IMR-90 (cell line): ENCODE measurements around the gene MBOAT2. TPM values are rescaled to one million over a fixed set of nuclear protein-coding genes. Genes with fewer than 3 reads are reported as not detected.
A peak's percentile ranks its signal among the peaks of the same experiment; 100 is the strongest.

Experiments used
- ATAC-seq: fragments of 200-7000 bp; cut with Tn5 transposase; 2 replicates; pipeline ENCODE4 v1.9.1; 2020; ENCODE audit warnings: low read depth, mild to moderate bottlenecking, moderate library complexity
- BruUV-seq: library from RNA; stranded (reverse); fragments of 400-500 nt; replicated peaks from 2 replicates; lab custom pipeline; 2021; lab: Mats Ljungman, UMichigan
- CTCF ChIA-PET: fragments of 300-600 bp; formaldehyde crosslinking; extraction: SDS; loops from one replicate; lab custom pipeline; 2021; ENCODE audit warnings: antibody characterized with exemption; lab: Yijun Ruan, JAX
- POLR2A ChIA-PET: fragments of 300-600 bp; sonication (Branson Sonifier 250); formaldehyde crosslinking; loops from one replicate; lab custom pipeline; 2022; ENCODE audit warnings: antibody characterized with exemption; ENCODE audit not compliant: unreplicated experiment; lab: Charles Lee
- DNase-seq: peaks from one replicate; pipeline ENCODE4 v3.0.0; 2013
- H2AFZ ChIP-seq: replicated peaks from 2 replicates; pipeline ENCODE3; 2013; ENCODE audit warnings: low read length, mild to moderate bottlenecking; ENCODE audit not compliant: poor library complexity
- H2AK5ac ChIP-seq: 2 replicates; pipeline ENCODE4 v1.6.1; 2013; ENCODE audit warnings: low read depth, low read length, inconsistent platforms
- H2AK9ac ChIP-seq: replicated peaks from 2 replicates; pipeline ENCODE3; 2013; ENCODE audit warnings: mild to moderate bottlenecking, low read depth, low read length, moderate library complexity; ENCODE audit not compliant: poor library complexity
- H2BK120ac ChIP-seq: 2 replicates; pipeline ENCODE4 v1.6.1; 2013; ENCODE audit warnings: low read depth, low read length, inconsistent platforms
- H2BK15ac ChIP-seq: 3 replicates; pipeline ENCODE4 v1.6.1; 2013; ENCODE audit warnings: low read depth, low read length, inconsistent platforms
- H2BK20ac ChIP-seq: 2 replicates; pipeline ENCODE4 v1.6.1; 2013; ENCODE audit warnings: low read depth, mild to moderate bottlenecking, inconsistent platforms, low read length, moderate library complexity
- H2BK5ac ChIP-seq: 2 replicates; pipeline ENCODE4 v1.6.1; 2013; ENCODE audit warnings: mild to moderate bottlenecking, low read depth, low read length, inconsistent platforms; ENCODE audit not compliant: poor library complexity, severe bottlenecking
- H3K14ac ChIP-seq: replicated peaks from 2 replicates; pipeline ENCODE4 v1.6.1; 2013; ENCODE audit warnings: low read depth, low read length, inconsistent platforms
- H3K18ac ChIP-seq: 2 replicates; pipeline ENCODE4 v1.6.1; 2013; ENCODE audit warnings: low read depth, low read length, control low read depth
- H3K23ac ChIP-seq: 2 replicates; pipeline ENCODE4 v1.6.1; 2013; ENCODE audit warnings: low read depth, low read length, inconsistent platforms
- H3K27ac ChIP-seq: 2 replicates; pipeline ENCODE4 v1.5.1; 2013; ENCODE audit warnings: mild to moderate bottlenecking, control low read depth, low read length; ENCODE audit not compliant: insufficient read depth
- H3K27me3 ChIP-seq: 2 replicates; pipeline ENCODE4 v1.6.1; 2013; ENCODE audit warnings: low read length; ENCODE audit not compliant: control insufficient read depth, insufficient read depth
- H3K36me3 ChIP-seq: 2 replicates; pipeline ENCODE4 v1.6.1; 2013; ENCODE audit warnings: low read length, mixed read lengths; ENCODE audit not compliant: control insufficient read depth, insufficient read depth
- H3K4ac ChIP-seq: 2 replicates; pipeline ENCODE4 v1.6.1; 2013; ENCODE audit warnings: low read depth, low read length, inconsistent platforms
- H3K4me1 ChIP-seq: 2 replicates; pipeline ENCODE4 v1.6.1; 2013; ENCODE audit warnings: low read length, mixed read lengths; ENCODE audit not compliant: control insufficient read depth, insufficient read depth
- H3K4me2 ChIP-seq: 2 replicates; pipeline ENCODE4 v1.6.1; 2013; ENCODE audit warnings: low read depth, mild to moderate bottlenecking, control low read depth, low read length, moderate library complexity
- H3K4me3 ChIP-seq: 2 replicates; pipeline ENCODE4 v1.5.1; 2013; ENCODE audit warnings: low read depth, mild to moderate bottlenecking, control low read depth, low read length, moderate library complexity; ENCODE audit not compliant: insufficient read depth
- H3K56ac ChIP-seq: 2 replicates; pipeline ENCODE4 v1.6.1; 2013; ENCODE audit warnings: low read length, inconsistent platforms; ENCODE audit not compliant: insufficient read depth; ENCODE audit errors: extremely low read depth
- H3K79me1 ChIP-seq, 2 experiments: 2 replicates each; pipeline ENCODE4 v1.6.1; 2013; ENCODE audit warnings: low read length in 2 of 2, inconsistent platforms in 1 of 2, low read depth in 1 of 2
- H3K9ac ChIP-seq: 2 replicates; pipeline ENCODE4 v1.6.1; 2013; ENCODE audit warnings: low read depth, low read length, control low read depth
- H3K9me1 ChIP-seq: 2 replicates; pipeline ENCODE4 v1.6.1; 2013; ENCODE audit warnings: low read length, inconsistent platforms; ENCODE audit not compliant: insufficient read depth
- H3K9me3 ChIP-seq: 2 replicates; pipeline ENCODE4 v1.6.1; 2013; ENCODE audit warnings: low read length; ENCODE audit not compliant: control insufficient read depth, insufficient read depth
- H4K20me1 ChIP-seq: 2 replicates; pipeline ENCODE4 v1.6.1; 2013; ENCODE audit warnings: low read length, inconsistent platforms; ENCODE audit not compliant: insufficient read depth
- H4K5ac ChIP-seq: 2 replicates; pipeline ENCODE4 v1.6.1; 2013; ENCODE audit warnings: mild to moderate bottlenecking, low read depth, low read length, control low read depth
- H4K8ac ChIP-seq, 2 experiments: 2 replicates each; pipeline ENCODE4 v1.6.1; 2013; ENCODE audit warnings: low read depth in 2 of 2, low read length in 2 of 2, control low read depth in 1 of 2, inconsistent platforms in 1 of 2
- H4K91ac ChIP-seq: 2 replicates; pipeline ENCODE4 v1.6.1; 2013; ENCODE audit warnings: low read depth, low read length, inconsistent platforms; ENCODE audit not compliant: insufficient read depth
- CHD1 ChIP-seq: IDR thresholded peaks from 2 replicates; pipeline ENCODE4 v1.6.1; 2012; ENCODE audit warnings: low read depth, low read length, improper control_type of control experiment
- RFX5 ChIP-seq: IDR thresholded peaks from 2 replicates; pipeline ENCODE4 v1.8.0; 2012; ENCODE audit warnings: low read depth, mild to moderate bottlenecking, low read length, moderate library complexity
- WGBS, 2 experiments: methylation state at CpG; one replicate each; pipeline versions ENCODE4 v1.1.5 to v1.1.7; 2013; ENCODE audit warnings: missing lambda C conversion rate in 2 of 2; ENCODE audit not compliant: insufficient read length in 1 of 2; ENCODE audit errors: extremely low coverage in 2 of 2; 5-methylcytosine and 5-hydroxymethylcytosine counted together
- dilution Hi-C: fragments of 300-500 bp; cut with HindIII; formaldehyde crosslinking; loops from one replicate; pipeline ENCODE4 v1.14.3; 2018; ENCODE audit warnings: low sequenced_read_pairs; ENCODE audit not compliant: unreplicated experiment
- in situ Hi-C: fragments of 300-500 bp; cut with MboI; formaldehyde crosslinking; loops from 3 replicates; pipeline ENCODE4 v1.14.3; 2019; ENCODE audit warnings: low sequenced_read_pairs, inconsistent platforms, mixed read lengths
- intact Hi-C: fragments of 100-400 bp; cut with micrococcal nuclease; formaldehyde crosslinking; loops from 2 replicates; pipeline ENCODE4 v1.10.0; 2022
- polyA plus RNA-seq, 3 experiments: library from polyadenylated mRNA; depleted of rRNA; stranded (reverse); fragments of >200 nt; gene quantifications; 2 replicates each; pipeline ENCODE4 v1.2.3, GENCODE V29; 2012; ENCODE audit warnings: low replicate concordance in 1 of 3
- total RNA-seq: library from RNA; depleted of rRNA; stranded (reverse); fragments of >200 nt; gene quantifications from 2 replicates; pipeline ENCODE4 v1.2.3, GENCODE V29; 2012
- TF ChIP-seq, protein P1 (sequence below): conservative IDR thresholded peaks from 2 replicates; pipeline ENCODE4 v1.5.1; 2012; ENCODE audit warnings: mild to moderate bottlenecking, low read depth, low read length, improper control_type of control experiment

MBOAT2 gene
- total and polyA plus RNA-seq, 2 of the 4 experiments (the other 2 are of a cell fraction), result 33.9 to 102 TPM

DNA sequence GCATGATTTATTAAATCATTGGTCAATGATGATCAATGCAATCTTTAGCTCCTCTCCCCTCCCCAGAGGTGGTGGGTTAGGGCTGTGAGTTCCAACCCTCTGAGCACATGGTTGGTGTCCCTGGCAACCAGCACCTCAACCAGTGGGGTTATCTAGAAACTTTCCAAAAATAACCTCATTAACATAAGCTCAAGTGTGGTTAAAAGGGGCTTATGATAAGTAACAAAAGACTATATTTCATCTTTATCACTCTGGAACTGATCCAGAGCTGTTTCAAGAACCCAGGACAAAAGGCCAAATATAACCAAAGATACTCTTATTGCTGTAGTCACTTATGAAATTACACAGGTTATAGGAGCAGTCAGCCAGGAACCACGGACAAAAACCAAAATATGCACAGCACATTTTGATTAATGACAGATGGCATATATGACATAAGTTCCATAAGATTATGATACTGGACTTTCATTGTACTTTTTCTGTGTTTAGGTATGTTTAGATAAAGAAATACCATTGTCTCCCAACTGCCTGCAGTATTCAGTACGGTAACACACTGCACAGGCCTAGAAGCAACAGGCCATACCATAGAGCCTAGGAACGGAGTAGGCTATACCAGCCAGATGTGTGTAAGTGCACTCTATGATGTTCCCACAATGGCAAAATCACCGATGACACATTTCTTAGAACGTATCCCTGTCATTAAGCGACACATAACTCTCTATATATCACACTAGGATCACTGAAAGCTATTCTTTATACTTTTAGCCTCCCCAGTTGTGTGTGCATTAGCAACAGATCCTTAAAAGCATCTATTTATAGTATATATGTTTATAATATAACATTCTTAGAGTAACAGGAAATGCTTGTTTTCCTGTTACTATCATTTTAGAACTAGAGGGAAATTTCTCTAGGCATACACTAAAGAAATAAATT, 197.9 kb downstream of the MBOAT2 start:
- Histone ChIP-seq H3K79me1 (peaks cover 21 to 38% of the 10 kb centered on the region in 2 experiments; a peak in 3 of 4 replicates), H3K27ac (no peak overlapping the region), H3K56ac (no peak overlapping the region), H3K4ac (no peak overlapping the region), H3K18ac (no peak overlapping the region), H3K4me2 (no peak overlapping the region), H2BK120ac (no peak overlapping the region), H3K9me3 (no peaks in the 10 kb centered on the region), H4K8ac (no peak overlapping the region), H2AK9ac (no peak overlapping the region), H3K4me1 (0 out of 2 replicates have a peak, but pooled peaks cover 2% of the 10 kb centered on the region), H2AK5ac (0 out of 2 replicates have a peak overlapping the region, but pooled peaks have one; percentile 13), H3K9ac (no peak overlapping the region), H2BK20ac (no peak overlapping the region), H2BK5ac (no peak overlapping the region), H3K14ac (no peak overlapping the region), H3K23ac (no peak overlapping the region; the same call in 1 of the 2 replicates), H3K9me1 (peaks cover 14% of the 10 kb centered on the region), H3K36me3 (peaks cover 27% of the 10 kb centered on the region), H3K4me3 (no peak overlapping the region), H2BK15ac (no peak overlapping the region), H4K20me1 (no peaks in the 10 kb centered on the region), H3K27me3 (no peaks in the 10 kb centered on the region), H2AFZ (no peak overlapping the region), H4K91ac (no peak overlapping the region), H4K5ac (no peak overlapping the region)
- no TSS peak for BruUV-seq
- ATAC-seq (no peak), DNase-seq (no peak)
- ChIA-PET CTCF (interaction anchor here (1.0 kb wide), 1 partner anchor 11 kb away, joined by 4 read pairs; no protein-coding TSS in a partner anchor), POLR2A (interaction anchor here (0.5 kb wide), 1 partner anchor 1901 kb away, joined by 4 read pairs; no protein-coding TSS in a partner anchor)
- TF ChIP-seq, protein P1, sequence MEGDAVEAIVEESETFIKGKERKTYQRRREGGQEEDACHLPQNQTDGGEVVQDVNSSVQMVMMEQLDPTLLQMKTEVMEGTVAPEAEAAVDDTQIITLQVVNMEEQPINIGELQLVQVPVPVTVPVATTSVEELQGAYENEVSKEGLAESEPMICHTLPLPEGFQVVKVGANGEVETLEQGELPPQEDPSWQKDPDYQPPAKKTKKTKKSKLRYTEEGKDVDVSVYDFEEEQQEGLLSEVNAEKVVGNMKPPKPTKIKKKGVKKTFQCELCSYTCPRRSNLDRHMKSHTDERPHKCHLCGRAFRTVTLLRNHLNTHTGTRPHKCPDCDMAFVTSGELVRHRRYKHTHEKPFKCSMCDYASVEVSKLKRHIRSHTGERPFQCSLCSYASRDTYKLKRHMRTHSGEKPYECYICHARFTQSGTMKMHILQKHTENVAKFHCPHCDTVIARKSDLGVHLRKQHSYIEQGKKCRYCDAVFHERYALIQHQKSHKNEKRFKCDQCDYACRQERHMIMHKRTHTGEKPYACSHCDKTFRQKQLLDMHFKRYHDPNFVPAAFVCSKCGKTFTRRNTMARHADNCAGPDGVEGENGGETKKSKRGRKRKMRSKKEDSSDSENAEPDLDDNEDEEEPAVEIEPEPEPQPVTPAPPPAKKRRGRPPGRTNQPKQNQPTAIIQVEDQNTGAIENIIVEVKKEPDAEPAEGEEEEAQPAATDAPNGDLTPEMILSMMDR, result no peak
- TF ChIP-seq CHD1 (no peak), RFX5 (no peak)
- in situ Hi-C loops, result no loop called here
- dilution Hi-C loops, result no loop called here
- intact Hi-C loops, result no loop called here
- no CpG with 5 or more reads among the region's 6 CpGs for WGBS, 2 experiments
